Neural cell (in vitro differentiated cells): ENCODE results near the gene CALHM2.

ENCODE experiments used
- CTCF ChIP-seq: fragments of 450-650 bp; IDR thresholded peaks from 2 replicates; pipeline ENCODE4 v1.5.1; 2014; ENCODE audit warnings: antibody characterized with exemption, mild to moderate bottlenecking, moderate library complexity; ENCODE audit not compliant: poor library complexity, severe bottlenecking
- EP300 ChIP-seq: fragments of 450-650 bp; conservative IDR thresholded peaks from 2 replicates; pipeline ENCODE4 v1.6.1; 2014; ENCODE audit warnings: antibody characterized with exemption, mild to moderate bottlenecking, moderate library complexity; ENCODE audit not compliant: poor library complexity, severe bottlenecking
- EZH2 ChIP-seq: fragments of 200-600, 300-800 bp; shearing (Covaris generic), sonication (generic); IDR thresholded peaks from 2 replicates; pipeline ENCODE4 v1.6.1; 2014; ENCODE audit warnings: antibody characterized with exemption, low read length, borderline replicate concordance, mild to moderate bottlenecking; ENCODE audit not compliant: insufficient read depth, poor library complexity, severe bottlenecking
- MXI1 ChIP-seq: fragments of 450-650 bp; conservative IDR thresholded peaks from 2 replicates; pipeline ENCODE4 v1.6.1; 2014; ENCODE audit warnings: antibody characterized with exemption, mild to moderate bottlenecking; ENCODE audit not compliant: poor library complexity, severe bottlenecking
- POLR2AphosphoS5 ChIP-seq: IDR thresholded peaks from 2 replicates; pipeline ENCODE4 v1.6.1; 2012
- RAD21 ChIP-seq: fragments of 450-650 bp; conservative IDR thresholded peaks from 2 replicates; pipeline ENCODE4 v1.6.1; 2014; ENCODE audit warnings: antibody characterized with exemption, mild to moderate bottlenecking, moderate library complexity
- REST ChIP-seq: IDR thresholded peaks from 2 replicates; pipeline ENCODE4 v1.6.1; 2012; ENCODE audit warnings: borderline replicate concordance
- SMC3 ChIP-seq: fragments of 450-650 bp; conservative IDR thresholded peaks from 2 replicates; pipeline ENCODE4 v1.6.1; 2014; ENCODE audit warnings: antibody characterized with exemption, mild to moderate bottlenecking, moderate library complexity; ENCODE audit not compliant: poor library complexity
- TAF1 ChIP-seq: IDR thresholded peaks from 2 replicates; pipeline ENCODE4 v1.6.1; 2012; ENCODE audit warnings: low read depth

DNA sequence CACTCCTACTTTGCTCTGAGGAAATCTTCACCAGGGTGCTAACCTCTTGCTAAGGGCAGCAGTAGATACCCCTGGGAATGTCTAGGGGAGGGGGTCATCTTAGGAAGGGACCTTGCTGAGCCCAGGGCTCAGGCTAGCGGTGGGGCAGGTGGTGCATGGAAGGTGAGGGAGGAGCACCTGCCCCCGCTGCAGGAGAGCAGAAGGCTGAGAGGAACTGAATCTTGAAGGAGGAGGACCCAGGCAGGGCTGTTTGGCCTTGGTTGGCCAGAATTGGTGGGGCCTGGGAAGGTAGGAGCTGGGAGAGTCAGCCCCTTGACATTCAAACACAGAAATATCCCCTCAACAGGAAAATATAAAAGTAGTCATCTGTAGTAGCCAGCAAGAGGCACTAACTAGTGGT lies 19.8 kb upstream of the CALHM2 start:
- no peak for TF ChIP-seq CTCF
- TF ChIP-seq EZH2: no peak
- no peak for TF ChIP-seq TAF1
- no peak for TF ChIP-seq MXI1
- TF ChIP-seq EP300: no peak
- TF ChIP-seq RAD21: no peak
- no peak for TF ChIP-seq REST
- no peak for TF ChIP-seq POLR2AphosphoS5
- TF ChIP-seq SMC3: no peak
